HG03460 (cell line): ENCODE results near the gene DDAH2.

Source experiments
- ATAC-seq: cut with Tn5 transposase; IDR thresholded peaks from one replicate; pipeline ENCODE4 v1.9.1; 2021; ENCODE audit not compliant: unreplicated experiment

Gene DDAH2, protein sequence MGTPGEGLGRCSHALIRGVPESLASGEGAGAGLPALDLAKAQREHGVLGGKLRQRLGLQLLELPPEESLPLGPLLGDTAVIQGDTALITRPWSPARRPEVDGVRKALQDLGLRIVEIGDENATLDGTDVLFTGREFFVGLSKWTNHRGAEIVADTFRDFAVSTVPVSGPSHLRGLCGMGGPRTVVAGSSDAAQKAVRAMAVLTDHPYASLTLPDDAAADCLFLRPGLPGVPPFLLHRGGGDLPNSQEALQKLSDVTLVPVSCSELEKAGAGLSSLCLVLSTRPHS

GRCh38 chr6:31728767-31729514 lies at the start of gene DDAH2:
DDAH2 (minus strand) TSS chr6:31729299; CDS start chr6:31729161, 138 bp downstream.
- ATAC-seq, result no peak

DNA sequence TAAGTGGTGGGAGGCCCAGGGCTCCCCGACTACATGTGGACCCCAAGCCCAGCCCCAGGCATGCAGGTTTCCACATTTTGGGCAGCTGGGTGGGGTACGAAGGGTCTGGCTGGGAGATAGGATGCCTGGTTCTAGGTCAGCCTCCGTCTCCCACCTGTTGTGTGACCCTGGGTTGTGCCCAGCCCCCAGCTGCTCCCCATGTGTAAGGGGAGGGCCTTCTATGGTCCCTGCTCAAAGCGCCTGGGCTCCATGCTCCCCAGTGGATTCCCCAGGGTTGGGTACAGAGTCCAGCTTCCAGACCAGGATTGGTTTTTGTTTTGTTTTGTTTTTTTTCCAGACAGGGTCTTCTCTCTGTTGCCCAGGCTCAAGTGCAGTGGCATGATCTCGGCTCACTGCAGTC lies 49.1 kb upstream of the DDAH2 start:
- ATAC-seq, result no peak

DNA sequence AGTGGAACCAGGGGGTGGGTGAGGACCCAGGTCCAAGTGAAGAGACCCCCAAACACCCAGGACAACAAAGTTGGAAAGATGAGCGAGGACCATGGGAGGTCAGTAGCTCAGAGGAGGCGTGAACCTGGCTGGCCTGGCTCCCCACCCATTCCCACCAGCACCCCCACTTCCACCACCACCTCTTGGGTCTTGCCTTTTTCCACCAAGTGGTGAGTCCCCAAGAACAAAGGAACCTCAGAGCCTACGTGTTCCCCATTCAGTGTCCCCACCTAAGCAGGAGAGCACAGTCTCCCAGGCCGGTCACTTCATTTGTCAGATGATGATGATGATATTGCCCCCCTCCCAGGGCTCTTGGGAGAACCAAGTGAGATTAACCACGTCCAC lies 48.6 kb upstream of the DDAH2 start:
- no peak for ATAC-seq

- ATAC-seq, result peak; percentile 72
Observed at GRCh38 chr6:31776989-31777666, 48.0 kb upstream of the DDAH2 start, which contains the start of gene VWA7. VWA7 (minus strand) TSS chr6:31777328; CDS start chr6:31776779, 549 bp downstream.

GRCh38 chr6:31776485-31776988 lies 47.4 kb upstream of the DDAH2 start:
- ATAC-seq, result peak; percentile 12

GRCh38 chr6:31775633-31776484 lies 46.8 kb upstream of the DDAH2 start:
- no peak for ATAC-seq

GRCh38 chr6:31775184-31775583 lies 46.1 kb upstream of the DDAH2 start:
- no peak for ATAC-seq

- no peak for ATAC-seq
Observed at GRCh38 chr6:31771992-31772358, 42.9 kb upstream of the DDAH2 start.

DNA sequence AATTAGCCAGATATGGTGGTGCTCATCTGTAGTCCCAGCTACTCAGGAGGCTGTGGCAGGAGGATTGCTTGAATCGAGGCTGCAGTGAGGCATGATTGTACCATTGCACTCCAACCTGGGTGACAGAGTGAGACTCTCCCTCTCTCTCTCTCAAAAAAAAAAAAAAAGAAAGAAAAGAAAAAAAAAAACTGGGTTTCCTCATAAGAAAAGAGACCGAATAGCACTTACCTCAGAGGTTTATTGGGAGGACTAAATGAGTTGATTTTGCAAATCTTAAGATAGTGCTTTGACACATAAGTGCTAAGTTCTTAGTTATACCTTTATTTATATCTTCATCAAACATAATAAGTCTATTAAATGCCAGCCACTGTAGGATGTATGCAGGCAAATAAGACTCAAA lies 41.8 kb upstream of the DDAH2 start:
- ATAC-seq, result no peak

DNA sequence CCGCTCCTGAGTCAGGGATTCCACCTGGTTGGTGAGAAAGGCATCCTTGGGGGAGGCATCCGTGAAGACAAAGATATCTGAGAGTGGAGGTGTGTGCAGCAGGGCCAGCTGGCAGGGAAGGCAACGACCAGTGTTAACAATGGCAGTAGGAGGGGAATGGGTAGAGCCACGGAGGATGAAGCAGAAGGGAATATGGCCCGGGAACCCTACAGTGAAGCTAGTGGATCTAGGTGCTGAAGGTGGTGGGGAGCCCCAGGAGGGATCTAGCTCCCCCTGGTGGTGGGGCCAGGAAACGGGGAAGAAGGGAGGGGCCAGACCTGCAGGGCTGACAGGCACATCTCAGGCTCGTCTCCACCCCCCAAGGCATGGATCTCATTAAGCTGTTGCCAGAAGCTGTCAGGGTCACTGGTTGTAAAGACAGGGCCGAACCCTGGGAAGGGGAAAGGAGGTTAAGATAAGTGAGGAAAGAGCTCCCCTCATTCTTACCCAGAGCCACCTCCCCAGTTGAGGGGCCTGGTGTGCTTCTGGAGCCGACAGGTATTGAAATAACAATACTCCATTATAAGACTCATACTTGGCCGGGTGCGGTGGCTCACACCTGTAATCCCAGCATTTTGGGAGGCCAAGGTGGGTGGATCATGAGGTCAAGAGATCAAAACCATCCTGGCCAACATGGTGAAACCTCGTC lies 40.7 kb upstream of the DDAH2 start:
- ATAC-seq, result no peak

- no peak for ATAC-seq
Observed at GRCh38 chr6:31768363-31769257, 39.5 kb upstream of the DDAH2 start.

GRCh38 chr6:31767096-31767645 lies 38.1 kb upstream of the DDAH2 start:
- no peak for ATAC-seq

DNA sequence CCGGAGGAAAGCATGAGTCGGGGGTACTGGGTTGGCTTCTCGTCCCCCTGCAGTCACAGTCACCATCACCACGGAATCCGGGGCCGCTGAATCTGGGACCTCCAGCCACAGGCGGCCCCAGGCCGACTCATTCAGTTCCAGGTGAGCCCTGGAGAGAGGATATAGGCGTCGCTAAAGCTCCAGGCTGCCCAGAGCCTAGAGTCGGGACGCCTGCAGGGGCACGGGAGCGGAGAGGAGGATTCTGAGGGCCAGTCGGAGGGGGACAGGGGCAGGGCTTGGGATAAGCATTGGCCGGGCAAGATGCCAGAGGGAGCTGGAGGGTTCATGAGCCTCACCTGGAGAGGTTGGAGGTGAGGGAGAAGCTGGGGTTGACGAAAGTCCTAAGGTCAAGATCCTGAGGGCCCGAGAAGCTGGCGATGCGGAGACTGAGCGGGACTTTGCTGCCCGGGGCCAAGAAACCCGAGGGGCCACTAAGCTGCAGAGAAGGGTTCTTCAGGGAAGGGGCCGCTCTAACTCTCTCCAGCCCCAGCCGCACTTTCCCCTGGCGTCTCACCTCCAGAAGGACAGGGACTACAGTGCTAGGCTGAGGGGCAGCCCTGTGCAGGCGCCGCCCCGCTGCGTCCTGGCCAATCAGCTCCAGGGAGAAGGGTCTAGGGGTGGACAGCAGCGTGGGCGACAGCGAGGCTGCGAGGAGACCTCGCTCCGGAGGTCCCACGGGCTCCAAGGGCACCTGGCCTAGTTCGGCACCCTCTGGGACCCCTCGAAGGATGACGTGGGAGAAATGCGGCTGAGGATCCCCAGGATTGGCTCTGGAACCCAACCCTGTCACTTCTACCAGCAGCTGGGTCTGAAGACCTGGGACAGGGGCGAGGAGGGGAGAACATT lies 37.1 kb upstream of the DDAH2 start:
- no peak for ATAC-seq

- no peak for ATAC-seq
Observed at GRCh38 chr6:31765559-31765909, 36.4 kb upstream of the DDAH2 start.

- no peak for ATAC-seq
Observed at GRCh38 chr6:31764198-31764597, 35.1 kb upstream of the DDAH2 start.

GRCh38 chr6:31763619-31763940 lies 34.5 kb upstream of the DDAH2 start:
- ATAC-seq, result no peak

- ATAC-seq, result no peak
Observed at GRCh38 chr6:31762878-31763618, 33.9 kb upstream of the DDAH2 start.

DNA sequence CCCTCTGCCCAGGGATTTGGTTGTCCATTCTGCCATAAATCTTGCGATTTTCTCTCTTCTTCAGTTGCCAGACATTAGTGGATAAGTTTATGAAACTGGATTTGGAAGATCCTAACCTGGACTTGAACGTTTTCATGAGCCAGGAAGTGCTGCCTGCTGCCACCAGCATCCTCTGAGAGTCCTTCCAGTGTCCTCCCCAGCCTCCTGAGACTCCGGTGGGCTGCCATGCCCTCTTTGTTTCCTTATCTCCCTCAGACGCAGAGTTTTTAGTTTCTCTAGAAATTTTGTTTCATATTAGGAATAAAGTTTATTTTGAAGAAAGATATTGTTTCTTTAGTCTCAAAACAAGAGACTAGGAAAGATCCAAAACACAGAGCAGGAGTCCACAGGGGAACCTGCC lies 33.3 kb upstream of the DDAH2 start, which contains the start of gene SAPCD1:
TSS of gene SAPCD1 (plus strand) at position 301 of the 400 bp plus-strand sequence. CDS start 399 bp downstream, outside the sequence.
- ATAC-seq, result no peak
